ENCODE measurements around the gene BMERB1.

- TF ChIP-seq GATA2 (IDR thresholded peaks at IDR 0.05; ENCODE audit: low read depth, low read length) (no peak), GATA3 (IDR thresholded peaks at IDR 0.05; ENCODE audit: low read depth, low read length) (no peak)
These were observed 104.1 kb downstream of the BMERB1 start for GRCh38 chr16:15538507-15538906.

Data from SH-SY5Y (cell line).